Measurements from ENCODE around the gene MAP7D1. TPM values are rescaled to one million over a fixed set of nuclear protein-coding genes. Genes with fewer than 3 reads are reported as not detected.

MAP7D1 gene
- total RNA-seq, 3 donors from 2014 or later (not counting 1 experiment from before 2014, with no cell fraction given) = 213 to 232 (median 230) TPM

- H3K36me3 Mint-ChIP-seq = no peaks in the 10 kb centered on the region
- peak overlapping the region; percentile 99 to 100 for H3K27ac Mint-ChIP-seq
- H3K9me3 ChIP-seq (ENCODE audit: control insufficient read depth, insufficient read depth, low read length) = no peaks in the 10 kb centered on the region
- H3K9me3 Mint-ChIP-seq = no peaks in the 10 kb centered on the region
- H3K36me3 ChIP-seq (ENCODE audit: control insufficient read depth, insufficient read depth, low read length) = no peaks in the 10 kb centered on the region
- DNase-seq = peak in 1 of 2 donors; percentile 37
- H3K4me1 Mint-ChIP-seq = peaks cover 56 to 76% of the 10 kb centered on the region in 2 donors
- H3K27me3 ChIP-seq (ENCODE audit: control insufficient read depth, insufficient read depth, low read length) = no peaks in the 10 kb centered on the region
- H3K27me3 Mint-ChIP-seq (ENCODE audit: low read depth in 2 of 2) = no peaks in the 10 kb centered on the region
- WGBS (ENCODE audit: insufficient coverage) = 50% methylated on average over 1 of the region's 1 CpG
- TF ChIP-seq, protein P1, sequence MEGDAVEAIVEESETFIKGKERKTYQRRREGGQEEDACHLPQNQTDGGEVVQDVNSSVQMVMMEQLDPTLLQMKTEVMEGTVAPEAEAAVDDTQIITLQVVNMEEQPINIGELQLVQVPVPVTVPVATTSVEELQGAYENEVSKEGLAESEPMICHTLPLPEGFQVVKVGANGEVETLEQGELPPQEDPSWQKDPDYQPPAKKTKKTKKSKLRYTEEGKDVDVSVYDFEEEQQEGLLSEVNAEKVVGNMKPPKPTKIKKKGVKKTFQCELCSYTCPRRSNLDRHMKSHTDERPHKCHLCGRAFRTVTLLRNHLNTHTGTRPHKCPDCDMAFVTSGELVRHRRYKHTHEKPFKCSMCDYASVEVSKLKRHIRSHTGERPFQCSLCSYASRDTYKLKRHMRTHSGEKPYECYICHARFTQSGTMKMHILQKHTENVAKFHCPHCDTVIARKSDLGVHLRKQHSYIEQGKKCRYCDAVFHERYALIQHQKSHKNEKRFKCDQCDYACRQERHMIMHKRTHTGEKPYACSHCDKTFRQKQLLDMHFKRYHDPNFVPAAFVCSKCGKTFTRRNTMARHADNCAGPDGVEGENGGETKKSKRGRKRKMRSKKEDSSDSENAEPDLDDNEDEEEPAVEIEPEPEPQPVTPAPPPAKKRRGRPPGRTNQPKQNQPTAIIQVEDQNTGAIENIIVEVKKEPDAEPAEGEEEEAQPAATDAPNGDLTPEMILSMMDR (IDR thresholded peaks at IDR 0.05) = no peak
- peak overlapping the region; percentile 92 for H3K27ac ChIP-seq (ENCODE audit: low read length)
- H3K4me1 ChIP-seq (ENCODE audit: control insufficient read depth, insufficient read depth, low read length) = peaks cover 58% of the 10 kb centered on the region
- H3K4me3 Mint-ChIP-seq = peak overlapping the region; percentile 100
- intact Hi-C loops (cut with micrococcal nuclease) = loop anchor here (2.0 kb wide), 1 partner anchor 1328 kb away; no protein-coding TSS in a partner anchor
- ATAC-seq = no peak
- H3K4me3 ChIP-seq (ENCODE audit: low read length) = peak overlapping the region; percentile 2
Observed at GRCh38 chr1:36151134-36151844, 4.7 kb upstream of the MAP7D1 start.

DNA sequence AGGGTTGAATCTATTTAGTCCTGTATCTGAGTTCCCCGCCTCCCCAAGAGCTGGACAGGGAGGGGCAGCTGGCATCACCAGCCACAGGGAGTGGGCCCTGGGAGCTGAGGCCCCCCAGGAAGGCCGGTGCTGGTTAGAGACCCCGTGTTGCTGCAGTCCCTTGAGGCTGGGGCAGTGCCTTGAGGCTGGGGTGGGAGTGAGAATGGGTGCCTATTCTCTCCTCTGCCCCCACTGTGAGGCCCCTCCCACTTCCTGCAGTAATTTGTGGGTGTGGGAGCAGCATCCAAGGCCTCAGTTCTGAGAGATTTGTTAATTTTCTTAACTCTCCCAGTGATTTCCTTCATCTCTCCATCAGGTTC is 4.1 kb upstream of the MAP7D1 start:
- peak in 1 of 3 donors; percentile 7 for ATAC-seq
- Mint-ChIP-seq H3K4me1 (peaks cover 56 to 78% of the 10 kb centered on the region in 2 donors), H3K9me3 (no peaks in the 10 kb centered on the region), H3K36me3 (no peaks in the 10 kb centered on the region), H3K27ac (peak overlapping the region; percentile 99 to 100), H3K27me3 (ENCODE audit: low read depth in 2 of 2) (no peaks in the 10 kb centered on the region), H3K4me3 (peak overlapping the region; percentile 81)
- H3K4me1 ChIP-seq (ENCODE audit: control insufficient read depth, insufficient read depth, low read length) = peaks cover 58% of the 10 kb centered on the region
- H3K9me3 ChIP-seq (ENCODE audit: control insufficient read depth, insufficient read depth, low read length) = no peaks in the 10 kb centered on the region
- intact Hi-C loops (cut with micrococcal nuclease) = loop anchor here (2.0 kb wide), 1 partner anchor 1327 kb away; no protein-coding TSS in a partner anchor
- peak; percentile 61 to 82 for DNase-seq
- WGBS (ENCODE audit: insufficient coverage) = 15% methylated on average over 3 of the region's 3 CpGs
- peak overlapping the region; percentile 92 for H3K27ac ChIP-seq (ENCODE audit: low read length)
- TF ChIP-seq, protein P1 (IDR thresholded peaks at IDR 0.05) = no peak
- H3K4me3 ChIP-seq (ENCODE audit: low read length) = peak overlapping the region; percentile 2
- no peaks in the 10 kb centered on the region for H3K36me3 ChIP-seq (ENCODE audit: control insufficient read depth, insufficient read depth, low read length)
- no peaks in the 10 kb centered on the region for H3K27me3 ChIP-seq (ENCODE audit: control insufficient read depth, insufficient read depth, low read length)

GRCh38 chr1:36153476-36153875 is 2.5 kb upstream of the MAP7D1 start:
- intact Hi-C loops (cut with micrococcal nuclease) = no loop called here
- Histone ChIP-seq H3K4me1 (ENCODE audit: control insufficient read depth, insufficient read depth, low read length) (peaks cover 70% of the 10 kb centered on the region), H3K9me3 (ENCODE audit: control insufficient read depth, insufficient read depth, low read length) (no peaks in the 10 kb centered on the region), H3K36me3 (ENCODE audit: control insufficient read depth, insufficient read depth, low read length) (no peaks in the 10 kb centered on the region), H3K27ac (ENCODE audit: low read length) (no peak overlapping the region), H3K4me3 (ENCODE audit: low read length) (no peak overlapping the region), H3K27me3 (ENCODE audit: control insufficient read depth, insufficient read depth, low read length) (no peaks in the 10 kb centered on the region)
- DNase-seq (no peak), ATAC-seq (no peak)
- Mint-ChIP-seq H3K36me3 (no peaks in the 10 kb centered on the region), H3K4me3 (peak overlapping the region; percentile 52), H3K4me1 (peaks cover 61 to 83% of the 10 kb centered on the region in 2 donors), H3K9me3 (no peaks in the 10 kb centered on the region), H3K27ac (peak overlapping the region; percentile 99 to 100), H3K27me3 (ENCODE audit: low read depth in 2 of 2) (no peaks in the 10 kb centered on the region)
- 96% methylated on average over 6 of the region's 6 CpGs for WGBS (ENCODE audit: insufficient coverage)
- TF ChIP-seq, protein P1 (IDR thresholded peaks at IDR 0.05) = no peak
